ENCODE results near the gene SAA1.

The SAA1 gene

GRCh38 chr11:18312012-18312411 lies 45.9 kb downstream of the SAA1 start:
- no peak for DNase-seq

GRCh38 chr11:18312663-18313420 lies 46.8 kb downstream of the SAA1 start:
- DNase-seq = no peak

GRCh38 chr11:18313965-18314763 lies 48.1 kb downstream of the SAA1 start:
- no peak for DNase-seq

- no peak for DNase-seq
Observed at GRCh38 chr11:18314784-18315523, 48.9 kb downstream of the SAA1 start.

GRCh38 chr11:18315893-18316292 lies 49.8 kb downstream of the SAA1 start:
- no peak for DNase-seq

DNA sequence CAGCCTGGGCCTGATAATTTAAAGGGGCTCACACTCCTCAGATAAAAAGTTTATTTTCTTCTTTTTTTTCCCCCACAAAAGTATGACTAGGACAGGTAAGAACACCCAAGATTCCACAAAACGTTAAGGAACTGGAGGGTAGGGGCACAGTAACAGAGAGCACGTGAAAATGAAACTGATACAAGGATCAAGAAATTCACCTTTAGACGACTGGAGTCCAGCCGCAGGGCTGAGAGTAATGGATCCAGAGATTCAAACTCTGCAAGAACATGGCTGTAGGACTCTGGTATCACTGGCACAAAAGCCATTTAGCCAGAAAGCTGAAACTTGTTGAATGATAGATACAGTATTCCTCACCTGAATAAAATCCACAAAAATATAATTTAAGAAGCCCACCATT lies 51.5 kb downstream of the SAA1 start:
- no peak for DNase-seq
